Stimulated activated CD8-positive, alpha-beta memory T cell treated with anti-CD3 and anti-CD28 coated beads, Interleukin-12 subunit alpha, Interleukin-12 subunit beta, amount 100 ng/mL, for 24 hours (primary cell): ENCODE data around the gene FAAP20.

Experiments used
- DNase-seq: peaks from one replicate; pipeline ENCODE4 v3.0.0-alpha.2; 2020; ENCODE audit errors: extremely low read depth

FAAP20 gene, protein sequence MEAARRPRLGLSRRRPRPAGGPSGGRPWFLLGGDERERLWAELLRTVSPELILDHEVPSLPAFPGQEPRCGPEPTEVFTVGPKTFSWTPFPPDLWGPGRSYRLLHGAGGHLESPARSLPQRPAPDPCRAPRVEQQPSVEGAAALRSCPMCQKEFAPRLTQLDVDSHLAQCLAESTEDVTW

DNA sequence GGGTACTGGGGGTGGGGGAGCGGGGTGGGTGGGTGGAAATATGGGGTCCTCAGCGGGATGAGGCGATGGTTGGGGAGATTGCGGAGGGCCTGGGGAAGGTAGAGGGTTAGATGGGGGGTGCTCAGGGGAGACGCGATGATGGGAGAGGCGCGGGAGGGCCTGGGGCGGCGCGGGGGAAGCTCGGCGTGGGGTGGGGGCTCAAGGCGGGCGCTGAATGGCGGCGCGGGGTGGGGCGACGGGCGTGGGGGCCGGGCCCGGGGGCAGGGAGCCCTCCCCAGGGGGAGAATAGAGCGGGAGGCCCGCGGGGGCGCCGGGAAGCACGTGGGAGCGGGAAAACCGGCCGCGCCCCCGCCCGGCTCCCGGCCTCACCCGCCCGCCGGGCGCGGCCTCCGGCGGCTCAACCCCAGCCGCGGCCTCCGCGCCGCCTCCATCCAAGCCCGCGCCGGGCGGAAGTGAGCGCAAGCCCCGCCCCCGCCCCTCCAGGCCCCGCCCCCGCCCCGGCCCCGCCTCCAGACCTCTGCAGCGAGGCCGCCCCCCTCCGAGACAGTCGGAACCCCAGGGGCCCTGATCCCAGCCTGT is at the start of gene FAAP20:
Gene FAAP20 (minus strand): TSS at position 454 of the 579 bp plus-strand sequence. CDS start 23 bp downstream, at position 431.
- DNase-seq: peak; percentile 31

DNA sequence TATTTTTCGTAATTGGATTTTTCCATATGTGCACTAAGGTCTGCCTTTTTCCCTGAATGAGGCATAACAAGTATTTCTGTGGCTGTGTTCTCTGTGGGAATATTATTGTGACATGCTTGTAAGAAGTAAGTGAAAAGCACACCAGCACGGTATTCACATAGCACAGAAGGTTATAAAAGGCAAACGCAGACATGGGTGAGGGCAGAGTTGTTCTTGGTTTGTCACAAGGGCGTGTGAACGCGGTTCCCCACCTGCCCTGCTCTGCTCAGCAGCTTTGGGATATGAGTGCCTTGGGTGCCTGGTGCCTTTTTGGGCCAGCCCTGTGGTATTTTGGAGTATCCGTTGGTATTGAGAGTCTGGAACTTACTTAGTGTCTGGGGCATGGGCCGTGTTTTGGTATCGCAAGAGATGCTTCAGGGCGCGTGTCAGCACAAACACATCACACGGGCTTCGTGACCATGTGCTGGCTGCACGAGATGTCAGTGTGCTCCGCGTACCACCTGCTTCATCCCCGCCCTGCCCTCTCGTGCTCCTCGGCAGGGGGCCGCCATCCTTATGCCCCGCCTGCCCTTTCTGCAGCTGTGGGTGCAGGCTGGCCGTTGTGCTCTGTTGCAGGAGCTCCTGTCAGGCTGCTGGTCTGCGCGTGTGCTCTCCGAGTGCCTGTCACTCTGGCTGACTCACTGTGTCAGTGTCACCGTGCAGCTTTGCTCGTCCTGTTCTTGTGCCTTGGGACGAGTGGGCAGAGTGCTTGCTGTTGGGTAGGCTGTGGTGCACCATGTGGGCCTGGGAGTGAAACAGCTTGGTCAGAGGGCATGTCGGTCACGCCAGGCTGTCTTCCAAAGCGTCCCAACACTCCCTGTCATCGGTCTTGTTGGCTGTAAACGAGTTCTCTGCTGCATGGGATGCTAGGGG is 48.5 kb upstream of the FAAP20 start:
- no peak for DNase-seq

DNA sequence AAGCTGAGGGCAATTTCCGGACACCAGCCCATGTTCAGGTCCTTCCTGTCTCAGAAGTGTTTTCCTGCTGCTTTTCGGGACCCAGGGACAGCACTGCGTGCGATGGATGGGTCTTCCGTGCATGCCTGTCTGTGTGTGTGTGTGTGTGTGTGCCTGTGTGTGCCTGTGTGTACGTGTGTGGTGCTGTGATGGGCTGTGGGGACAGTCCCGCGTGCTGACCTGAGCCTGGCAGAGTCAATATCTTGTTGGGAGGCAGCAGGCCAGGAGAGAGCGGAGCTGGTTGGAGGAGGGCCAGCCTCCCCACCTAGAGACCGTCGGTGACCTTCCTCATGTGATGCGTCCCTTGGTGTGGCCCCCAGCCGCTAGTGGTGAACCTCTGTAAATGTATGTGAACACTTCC is 47.2 kb upstream of the FAAP20 start:
- no peak for DNase-seq

DNA sequence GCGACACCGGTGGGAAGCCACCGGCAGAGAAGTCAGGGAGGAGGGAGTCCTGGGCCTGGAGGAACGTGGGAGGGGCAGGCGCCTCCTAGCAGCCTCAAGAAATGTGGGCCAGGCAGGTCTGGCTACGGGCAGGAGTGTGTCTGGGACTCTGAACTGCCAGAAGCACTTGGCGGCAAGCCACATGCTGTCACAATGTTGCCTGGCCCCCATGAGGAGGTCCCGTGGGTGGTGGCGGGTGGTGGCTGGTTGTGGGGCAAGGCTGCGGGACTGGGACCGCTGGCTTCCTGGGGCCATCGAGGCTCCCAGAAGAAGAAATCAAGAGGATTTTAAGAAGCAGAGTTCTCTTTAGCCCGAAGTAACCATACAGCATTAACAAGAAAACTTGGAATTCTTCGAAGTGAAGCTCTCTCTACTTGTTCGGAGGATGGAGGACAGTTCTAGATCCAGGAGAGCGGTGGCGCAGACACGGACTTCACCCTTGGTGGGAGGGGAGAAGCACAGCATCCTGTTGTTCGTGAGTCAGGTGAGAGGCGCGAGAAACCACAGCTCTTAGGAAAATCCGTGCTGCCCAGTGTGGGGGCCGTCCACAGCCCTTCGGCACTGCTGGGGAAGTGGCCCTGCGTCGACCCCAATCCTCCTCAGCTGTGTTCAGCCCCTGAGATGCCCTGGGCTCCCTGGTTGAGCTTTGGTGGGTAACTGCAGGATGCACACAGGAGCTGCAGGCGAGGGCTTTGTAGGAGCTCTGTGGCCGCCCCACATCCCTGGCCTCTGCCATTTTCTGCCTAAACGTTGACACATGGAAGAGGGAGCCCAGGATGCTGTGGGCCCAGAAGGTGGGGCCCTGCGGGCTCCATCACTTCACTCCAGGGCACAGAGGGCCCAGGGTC is 45.9 kb upstream of the FAAP20 start:
- DNase-seq: no peak

DNA sequence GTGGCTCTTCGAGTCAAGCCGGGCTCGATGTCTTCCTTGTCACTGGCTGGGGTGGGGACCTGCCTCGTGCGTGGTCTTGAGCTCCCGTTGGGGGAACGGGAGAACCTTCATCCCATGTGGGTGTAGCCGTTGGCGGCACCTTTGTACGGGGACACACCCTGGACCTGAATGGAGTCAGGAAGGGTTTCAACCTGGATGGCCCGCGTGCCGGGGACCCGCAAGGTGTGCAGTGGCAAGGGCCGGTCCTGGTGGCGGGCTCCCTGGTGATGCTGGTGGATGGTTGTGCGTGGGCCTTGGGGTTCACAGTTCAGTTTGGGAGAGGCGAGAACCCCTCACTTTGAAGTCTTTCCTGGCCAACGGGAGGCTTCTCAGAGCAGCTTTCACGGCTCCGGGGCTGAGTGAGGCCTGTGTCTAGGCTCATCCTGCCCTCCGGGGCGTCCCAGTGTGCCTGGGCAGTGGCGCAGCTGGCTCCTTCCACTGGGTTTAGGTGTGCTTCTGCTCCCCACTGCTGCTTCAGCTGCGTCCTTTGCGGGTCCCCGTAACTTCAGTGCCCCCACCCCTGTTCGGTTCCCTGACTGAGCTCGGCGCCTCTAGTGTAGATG is 44.9 kb upstream of the FAAP20 start:
- DNase-seq: no peak

DNA sequence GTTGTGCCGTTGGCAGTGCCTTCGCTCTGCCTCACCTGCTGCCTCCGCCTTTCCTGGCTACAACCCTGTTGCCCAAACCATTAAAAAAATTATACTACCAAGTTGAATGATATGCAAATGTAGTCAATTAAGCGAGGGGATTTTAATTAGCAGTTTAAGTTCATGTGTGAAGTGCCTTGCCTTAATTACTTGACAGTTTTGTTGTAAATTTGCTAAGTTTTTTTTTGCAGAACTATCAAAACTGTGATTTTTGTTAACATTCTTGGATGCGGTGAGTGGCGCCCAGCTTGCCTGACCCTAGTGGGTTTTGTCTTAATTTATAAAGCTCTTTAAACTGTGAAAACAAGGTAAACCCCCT is 44.4 kb upstream of the FAAP20 start:
- DNase-seq: no peak

DNA sequence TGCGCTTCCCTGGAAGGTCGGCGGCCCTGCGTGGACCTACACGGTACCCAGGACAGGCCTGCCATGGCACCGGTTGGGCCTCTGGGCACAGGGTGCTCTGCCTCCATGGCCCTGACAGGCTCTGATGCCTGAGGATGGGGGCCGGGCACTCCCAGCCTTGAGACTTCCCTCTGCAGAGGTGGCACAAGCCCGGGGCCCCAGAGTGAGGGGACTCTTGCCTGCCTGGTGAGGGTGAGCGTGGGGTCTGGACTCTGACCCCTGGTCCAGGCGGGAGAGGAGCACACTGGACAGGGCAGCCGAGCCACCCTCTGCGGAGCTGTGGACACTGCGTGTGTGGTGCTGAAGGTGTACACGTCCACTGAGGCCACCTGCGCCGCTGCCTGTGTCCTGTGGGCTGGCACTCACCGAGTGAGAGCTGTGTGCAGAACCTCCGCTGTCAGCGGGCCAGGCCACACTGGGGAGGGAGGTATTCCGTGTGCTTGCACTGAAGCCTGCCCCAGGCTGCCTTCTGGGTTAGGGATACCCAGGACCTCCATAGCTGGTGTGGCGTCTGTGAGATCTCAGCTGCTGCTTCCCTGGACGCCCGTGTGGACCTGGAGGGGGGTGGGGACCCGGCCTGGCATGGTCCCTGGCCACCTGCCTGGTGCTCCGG is 43.9 kb upstream of the FAAP20 start:
- no peak for DNase-seq

DNA sequence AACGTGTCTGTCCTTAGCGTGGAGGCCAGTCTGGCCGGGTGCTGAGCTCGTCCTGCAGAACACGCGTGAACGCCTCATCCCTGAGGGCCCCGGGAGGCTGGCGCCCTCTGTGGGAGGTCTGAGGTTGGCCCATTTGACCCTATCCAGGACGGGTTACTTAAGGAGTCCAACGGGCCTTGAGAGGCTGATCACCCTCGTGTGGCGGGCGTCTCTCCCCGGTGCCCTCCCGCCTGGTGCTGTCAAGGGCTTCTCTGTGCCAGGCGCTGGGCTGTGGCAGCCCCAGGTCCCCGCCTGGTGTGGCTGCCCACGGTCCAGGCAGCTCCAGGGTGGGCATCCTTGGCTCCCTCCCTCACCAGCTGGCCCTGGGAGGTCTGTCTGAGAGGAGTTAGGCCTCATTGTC is 43.2 kb upstream of the FAAP20 start:
- no peak for DNase-seq

DNA sequence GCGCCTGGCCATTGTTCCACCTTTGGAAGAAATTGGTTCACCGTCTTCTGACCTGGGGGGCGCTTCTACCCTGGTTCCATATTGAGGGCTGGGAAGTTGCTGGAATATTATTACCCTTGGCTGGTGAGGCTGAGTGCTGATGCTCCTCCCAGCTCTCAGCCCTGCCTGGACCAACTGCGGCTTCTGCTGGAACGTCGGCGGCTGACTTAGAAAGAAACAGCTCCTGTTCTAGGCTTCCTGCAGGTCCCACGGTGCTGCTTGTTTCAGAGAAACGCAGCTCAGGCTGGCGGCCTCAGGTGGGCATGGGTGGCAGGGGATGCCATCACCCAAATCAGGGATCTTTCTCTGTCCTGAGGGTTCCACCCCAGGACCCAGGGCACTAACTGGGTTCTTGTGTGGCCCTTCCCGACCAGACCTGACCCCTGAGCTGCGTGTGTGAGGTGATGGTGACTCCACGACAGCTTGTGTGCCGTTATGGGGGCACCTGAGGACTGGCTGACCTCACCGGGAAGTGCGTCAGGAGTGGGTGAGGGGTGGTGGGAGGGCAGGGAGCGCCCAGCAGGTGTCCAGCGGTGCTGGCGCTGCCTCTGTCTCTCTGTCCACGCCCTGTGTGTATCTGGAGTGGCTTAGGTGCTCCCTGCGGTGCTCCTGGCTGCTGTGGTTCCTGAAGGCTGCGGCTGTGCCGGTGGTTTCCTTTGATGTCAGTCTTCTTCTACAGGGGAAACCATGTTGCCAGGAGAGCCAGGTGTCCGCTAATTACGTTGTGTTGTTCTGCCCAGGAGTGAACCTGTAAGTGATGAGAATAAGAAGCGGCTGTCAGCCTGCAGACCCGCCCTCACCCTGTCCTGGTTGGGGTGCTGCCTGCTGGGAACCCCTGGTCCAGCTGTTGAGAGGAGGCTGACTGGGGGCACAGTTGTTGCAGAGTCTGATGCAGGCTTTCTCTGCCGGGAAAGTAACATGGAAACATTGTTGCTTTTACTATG is 42.4 kb upstream of the FAAP20 start:
- DNase-seq: no peak

DNA sequence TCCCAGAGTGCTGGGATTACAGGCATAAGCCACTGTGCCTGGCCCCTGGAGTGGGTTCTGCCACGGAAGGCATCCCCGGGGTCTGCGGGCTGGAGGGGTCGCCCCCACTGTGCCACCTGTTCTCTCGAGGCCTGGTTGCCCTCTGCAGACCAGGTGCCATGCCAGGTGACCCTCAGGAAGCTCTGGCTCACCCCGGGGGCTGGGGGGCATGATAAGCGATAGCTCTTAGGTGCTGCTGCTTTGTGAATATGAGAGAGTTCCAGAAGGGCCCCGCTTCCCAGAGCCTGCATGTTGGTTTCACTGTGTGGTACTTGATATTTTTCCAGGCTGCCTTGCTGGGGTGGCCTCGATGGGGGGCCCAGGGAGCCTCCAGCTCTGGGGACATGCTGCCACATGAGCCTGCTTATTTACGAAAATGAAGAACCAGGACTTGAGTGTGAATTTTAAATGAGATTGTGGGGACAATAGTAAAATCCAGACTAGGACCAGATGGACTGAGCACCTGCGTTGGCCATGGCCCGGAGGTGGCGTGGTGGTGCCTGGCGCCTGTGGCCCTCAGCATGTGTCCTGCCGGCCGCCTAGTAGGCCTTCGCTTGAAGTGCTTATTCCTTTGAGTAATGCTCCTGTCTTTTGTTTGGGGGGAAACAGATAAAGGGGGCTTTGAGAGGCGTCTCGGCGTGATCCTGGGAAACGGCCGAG is 40.9 kb upstream of the FAAP20 start:
- no peak for DNase-seq

DNA sequence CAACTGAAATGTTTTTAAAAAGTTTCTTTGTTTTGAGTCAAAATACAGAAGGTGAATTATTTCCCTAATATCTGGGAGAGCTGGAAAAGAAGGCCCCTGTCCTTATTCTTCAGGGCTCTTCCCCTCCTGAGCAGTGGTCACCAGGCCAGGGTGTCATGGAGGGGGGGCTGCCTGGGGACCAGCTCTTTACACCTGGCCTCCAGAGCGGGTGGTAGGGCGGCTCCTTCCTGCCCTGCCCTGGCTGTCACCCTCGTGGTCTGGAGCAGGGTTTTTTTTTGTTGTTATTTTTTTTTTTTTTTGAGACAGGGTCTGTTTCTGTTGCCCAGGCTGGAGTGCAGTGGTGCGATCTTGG is 40.2 kb upstream of the FAAP20 start:
- no peak for DNase-seq

DNA sequence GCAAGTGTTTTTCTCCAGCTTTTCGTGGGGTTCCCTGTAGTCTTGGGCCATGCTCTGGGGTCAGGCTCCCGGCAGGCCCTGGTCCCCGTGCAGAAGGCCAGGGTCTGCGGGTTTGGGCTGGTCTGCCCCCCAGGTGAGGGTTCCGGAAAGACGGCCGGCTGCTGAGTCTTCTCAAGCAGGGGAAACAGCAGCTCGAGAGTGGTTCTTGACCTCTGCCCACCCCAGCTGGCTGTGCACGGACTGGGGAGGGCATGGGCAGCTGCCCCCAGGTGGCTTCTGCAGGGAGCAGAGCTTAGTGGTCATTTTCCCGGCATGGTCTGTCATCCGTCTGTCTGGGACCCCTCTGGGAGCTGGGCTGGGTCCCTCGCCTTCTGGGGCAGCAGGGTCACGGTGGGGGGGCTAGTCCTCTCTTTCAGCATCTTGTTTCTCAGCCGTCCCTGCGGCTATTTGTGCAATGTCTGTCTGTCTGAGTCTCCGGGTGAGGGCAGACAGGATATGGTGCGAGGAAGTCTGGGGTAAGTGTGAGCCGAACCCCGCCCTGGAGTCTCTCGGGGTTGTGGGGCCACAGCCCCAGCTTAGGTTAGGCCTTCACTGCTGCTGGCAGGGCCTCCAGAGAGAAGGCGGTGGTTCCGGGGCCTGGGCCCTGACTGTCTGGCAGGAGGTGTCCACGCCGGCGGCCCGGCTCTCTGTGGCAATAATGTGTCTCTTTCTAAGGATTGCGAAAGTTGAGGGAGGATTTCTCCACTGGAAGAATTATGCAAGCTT is 39.6 kb upstream of the FAAP20 start:
- peak; percentile 38 for DNase-seq

DNA sequence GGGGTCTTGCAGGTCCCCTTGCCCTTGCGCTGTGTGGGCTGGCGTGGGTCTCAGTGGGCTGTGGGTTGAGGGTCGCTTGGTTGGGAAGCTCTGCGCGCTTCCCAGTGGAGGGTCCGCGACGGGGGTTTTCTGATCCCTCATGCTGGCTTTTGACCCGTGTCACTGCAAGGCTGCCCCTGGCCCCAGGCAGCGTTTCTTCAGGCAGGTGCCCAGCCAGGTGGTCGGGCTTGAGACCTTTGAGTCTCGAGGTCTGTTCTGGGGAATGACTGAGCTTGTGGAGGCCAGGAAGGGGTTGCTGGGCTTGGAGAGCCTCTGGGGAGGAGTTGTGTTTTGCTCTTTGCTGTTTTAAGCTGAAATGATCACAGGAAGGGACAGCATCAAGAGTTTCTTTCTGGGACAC is 38.9 kb upstream of the FAAP20 start:
- DNase-seq: no peak

DNA sequence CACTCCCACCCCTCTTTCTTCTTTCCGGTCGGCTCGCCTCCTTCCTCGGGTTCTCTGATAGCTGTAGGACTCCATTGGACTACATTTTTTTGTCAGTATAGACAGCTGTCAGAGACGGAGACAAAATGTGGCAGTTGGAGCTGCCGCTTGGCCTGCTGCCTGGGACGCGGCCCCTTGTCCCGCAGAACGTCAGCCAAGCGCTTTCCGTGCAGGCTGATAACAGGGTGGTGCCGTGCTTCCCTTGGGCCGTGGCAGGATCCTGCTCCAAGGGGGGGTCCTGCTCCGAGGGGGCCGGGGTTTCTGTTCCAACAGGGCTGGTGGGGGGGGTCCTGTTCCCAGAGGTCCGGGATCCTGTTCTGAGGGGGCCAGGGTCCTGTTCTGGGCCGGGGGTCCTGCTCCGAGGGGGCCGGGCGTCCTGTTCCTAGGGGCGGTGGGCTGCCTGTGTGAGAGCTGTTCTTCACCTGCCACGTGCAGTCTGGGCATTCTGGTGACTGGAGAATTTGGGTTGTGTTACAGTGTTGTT is 38.4 kb upstream of the FAAP20 start:
- no peak for DNase-seq

DNA sequence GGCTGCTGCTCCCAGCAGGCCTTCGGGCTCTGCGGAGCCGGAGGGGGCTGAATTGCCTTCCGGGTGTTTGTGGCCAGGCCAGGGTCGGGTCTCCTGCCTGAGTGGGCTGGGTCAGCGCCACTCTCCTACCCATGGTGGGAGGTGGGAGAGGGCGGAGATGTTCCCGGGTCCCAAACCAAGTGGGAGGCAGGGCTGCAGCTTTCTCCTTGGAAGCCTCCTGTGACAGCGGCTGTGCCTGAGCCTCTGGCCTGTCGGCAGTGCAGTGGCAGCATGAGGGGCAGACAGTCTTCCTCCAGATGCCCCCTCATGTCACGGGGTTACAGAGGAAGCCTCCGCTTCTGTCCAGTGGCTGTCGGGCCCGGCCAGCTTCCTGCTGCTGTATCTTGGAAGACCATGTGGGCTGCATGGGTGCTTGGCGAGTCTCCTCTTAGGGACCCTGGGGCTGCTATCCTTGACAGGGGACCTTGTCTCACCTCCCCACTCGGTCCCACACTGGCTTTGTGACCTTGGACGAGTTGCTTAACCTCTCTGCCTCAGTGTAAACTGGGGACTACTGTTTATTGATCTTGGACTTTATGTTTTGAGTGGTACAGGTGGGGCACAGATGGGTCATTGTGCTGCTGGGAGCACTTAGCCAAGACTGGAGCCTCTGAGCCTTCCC is 37.8 kb upstream of the FAAP20 start:
- no peak for DNase-seq

DNA sequence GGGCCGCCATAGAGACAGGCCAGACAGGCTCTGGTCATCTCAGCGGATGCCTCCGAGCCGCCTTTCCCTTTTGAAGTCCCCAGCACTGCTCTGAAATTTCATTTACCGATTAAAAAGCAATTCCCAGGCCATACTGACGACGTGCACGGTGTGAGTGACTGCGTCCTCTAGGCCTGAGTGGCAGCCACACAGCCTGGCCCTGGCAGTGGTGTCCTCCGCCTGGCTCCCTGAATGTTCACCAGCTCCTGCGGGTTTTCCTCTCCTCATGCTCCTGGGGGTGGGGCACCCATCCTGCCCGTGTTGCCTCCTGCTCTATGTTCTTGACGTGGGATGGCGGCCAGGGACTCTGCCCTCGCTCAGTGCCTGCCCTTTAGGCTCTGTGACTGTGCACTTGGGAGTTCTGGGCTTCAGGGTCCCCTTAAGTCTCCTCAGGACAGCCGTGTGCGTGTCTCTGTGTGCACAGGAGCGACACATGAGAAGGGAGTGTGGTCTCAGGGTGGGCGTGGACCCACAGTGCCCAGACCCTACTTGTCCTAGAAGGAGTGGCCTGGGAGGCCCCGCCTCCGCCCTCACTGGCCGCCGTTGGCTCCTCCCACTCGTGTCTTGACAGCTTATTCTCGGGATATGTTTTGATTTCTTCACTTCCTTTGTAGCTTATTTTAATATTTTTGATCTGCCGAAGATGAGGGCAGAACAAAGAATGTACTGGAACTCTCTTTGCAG is 37.1 kb upstream of the FAAP20 start:
- DNase-seq: no peak
